HUES6 (cell line): ENCODE results near the gene RNU7-1.

Experiments used
- H3K27ac ChIP-seq: 2 replicates; pipeline ENCODE4 v1.7.0; 2013; ENCODE audit warnings: low read depth, mild to moderate bottlenecking, low read length, inconsistent platforms
- H3K27me3 ChIP-seq: 2 replicates; pipeline ENCODE4 v1.6.1; 2013; ENCODE audit warnings: low read length; ENCODE audit not compliant: control insufficient read depth, insufficient read depth
- H3K36me3 ChIP-seq: 2 replicates; pipeline ENCODE4 v1.6.1; 2013; ENCODE audit warnings: low read length; ENCODE audit not compliant: control insufficient read depth, insufficient read depth
- H3K4me1 ChIP-seq: 2 replicates; pipeline ENCODE4 v1.6.1; 2013; ENCODE audit warnings: low read length; ENCODE audit not compliant: control insufficient read depth, insufficient read depth
- H3K4me3 ChIP-seq: 2 replicates; pipeline ENCODE4 v1.5.1; 2013; ENCODE audit warnings: low read depth, low read length
- H3K9ac ChIP-seq: one replicate; pipeline ENCODE4 v1.6.1; 2013; ENCODE audit warnings: mild to moderate bottlenecking, low read length
- H3K9me3 ChIP-seq: 2 replicates; pipeline ENCODE4 v1.6.1; 2013; ENCODE audit warnings: low read depth, low read length; ENCODE audit not compliant: control insufficient read depth, insufficient read depth

The RNU7-1 gene

DNA sequence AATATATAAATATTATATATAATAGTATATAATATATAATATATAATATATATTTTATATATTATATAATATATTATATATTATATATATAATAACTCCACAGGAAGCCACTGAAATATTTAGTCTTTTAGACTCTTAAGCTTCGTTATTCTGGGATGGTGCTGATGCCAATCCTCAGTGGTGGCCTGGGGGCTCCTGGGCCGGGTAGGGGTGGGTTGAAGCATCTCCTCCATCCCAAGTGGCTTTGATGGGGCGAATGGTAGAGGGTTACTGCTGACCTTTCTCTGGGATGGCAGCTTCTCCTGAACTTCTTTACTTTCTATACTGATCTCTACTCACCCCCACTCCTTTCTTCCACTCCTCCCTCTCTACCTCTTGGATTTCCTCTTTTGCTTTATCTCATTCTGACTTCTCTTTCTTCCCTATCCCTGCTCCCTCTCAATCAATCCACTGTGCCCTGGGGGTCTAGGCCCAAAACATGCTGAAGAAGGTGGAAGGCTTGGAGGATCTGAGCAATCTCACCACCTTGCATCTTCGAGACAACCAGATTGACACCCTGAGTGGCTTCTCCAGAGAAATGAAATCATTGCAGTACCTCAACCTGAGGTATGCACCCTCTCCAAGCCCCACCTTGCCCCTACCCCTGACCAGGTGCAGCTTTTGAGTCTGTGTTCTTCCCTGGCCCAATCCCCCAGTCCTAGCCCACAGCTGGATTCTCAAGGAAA is 34.0 kb upstream of the RNU7-1 start:
- H3K36me3 ChIP-seq = no peaks in the 10 kb centered on the region
- H3K9ac ChIP-seq = no peak overlapping the region
- peaks cover 21% of the 10 kb centered on the region for H3K4me1 ChIP-seq
- no peak overlapping the region for H3K27ac ChIP-seq
- no peak overlapping the region for H3K4me3 ChIP-seq
- H3K9me3 ChIP-seq = no peaks in the 10 kb centered on the region
- H3K27me3 ChIP-seq = peaks cover 13% of the 10 kb centered on the region; the same call in 1 of the 2 replicates

- Histone ChIP-seq H3K4me1 (peaks cover 38% of the 10 kb centered on the region), H3K4me3 (no peak overlapping the region), H3K9me3 (no peaks in the 10 kb centered on the region), H3K9ac (no peak overlapping the region), H3K27ac (no peak overlapping the region), H3K36me3 (peaks cover 13% of the 10 kb centered on the region), H3K27me3 (peaks cover 9% of the 10 kb centered on the region; the same call in 1 of the 2 replicates)
These were observed 31.3 kb upstream of the RNU7-1 start for GRCh38 chr12:6912164-6912935.

DNA sequence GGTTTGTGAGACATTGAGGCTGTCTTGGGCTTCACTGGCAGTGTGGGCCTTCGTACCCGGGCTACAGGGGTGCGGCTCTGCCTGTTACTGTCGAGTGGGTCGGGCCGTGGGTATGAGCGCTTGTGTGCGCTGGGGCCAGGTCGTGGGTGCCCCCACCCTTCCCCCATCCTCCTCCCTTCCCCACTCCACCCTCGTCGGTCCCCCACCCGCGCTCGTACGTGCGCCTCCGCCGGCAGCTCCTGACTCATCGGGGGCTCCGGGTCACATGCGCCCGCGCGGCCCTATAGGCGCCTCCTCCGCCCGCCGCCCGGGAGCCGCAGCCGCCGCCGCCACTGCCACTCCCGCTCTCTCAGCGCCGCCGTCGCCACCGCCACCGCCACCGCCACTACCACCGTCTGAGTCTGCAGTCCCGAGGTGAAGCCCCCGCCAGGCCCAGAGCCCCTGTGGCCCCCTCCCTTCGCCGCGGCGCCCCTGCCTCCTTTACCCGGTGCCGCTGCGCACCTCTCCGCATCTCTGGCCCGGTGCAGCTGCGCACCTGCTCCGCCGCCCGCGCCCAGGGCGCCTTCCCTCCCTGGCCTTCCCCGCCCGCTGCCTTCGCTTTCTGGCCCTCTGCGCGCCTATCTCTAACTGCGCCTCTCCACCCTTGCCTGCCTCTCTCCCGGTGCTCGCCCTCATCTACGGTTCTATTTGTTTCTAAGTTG is 29.2 kb upstream of the RNU7-1 start, which contains the start of gene ENO2:
Gene ENO2 (plus strand): TSS at position 335 of the 701 bp plus-strand sequence. CDS start 1,253 bp downstream, outside the sequence.
- H3K27ac ChIP-seq = peak within 1 kb of the TSS; percentile 35; the same call in 1 of the 2 replicates
- H3K4me3 ChIP-seq = peak within 1 kb of the TSS; percentile 68
- peak within 1 kb of the TSS; percentile 59 for H3K9ac ChIP-seq
- peaks cover 25% of the 10 kb centered on the region for H3K36me3 ChIP-seq
- H3K4me1 ChIP-seq = peaks cover 38% of the 10 kb centered on the region
- H3K27me3 ChIP-seq = peaks cover 8% of the 10 kb centered on the region; the same call in 1 of the 2 replicates
- H3K9me3 ChIP-seq = no peaks in the 10 kb centered on the region

DNA sequence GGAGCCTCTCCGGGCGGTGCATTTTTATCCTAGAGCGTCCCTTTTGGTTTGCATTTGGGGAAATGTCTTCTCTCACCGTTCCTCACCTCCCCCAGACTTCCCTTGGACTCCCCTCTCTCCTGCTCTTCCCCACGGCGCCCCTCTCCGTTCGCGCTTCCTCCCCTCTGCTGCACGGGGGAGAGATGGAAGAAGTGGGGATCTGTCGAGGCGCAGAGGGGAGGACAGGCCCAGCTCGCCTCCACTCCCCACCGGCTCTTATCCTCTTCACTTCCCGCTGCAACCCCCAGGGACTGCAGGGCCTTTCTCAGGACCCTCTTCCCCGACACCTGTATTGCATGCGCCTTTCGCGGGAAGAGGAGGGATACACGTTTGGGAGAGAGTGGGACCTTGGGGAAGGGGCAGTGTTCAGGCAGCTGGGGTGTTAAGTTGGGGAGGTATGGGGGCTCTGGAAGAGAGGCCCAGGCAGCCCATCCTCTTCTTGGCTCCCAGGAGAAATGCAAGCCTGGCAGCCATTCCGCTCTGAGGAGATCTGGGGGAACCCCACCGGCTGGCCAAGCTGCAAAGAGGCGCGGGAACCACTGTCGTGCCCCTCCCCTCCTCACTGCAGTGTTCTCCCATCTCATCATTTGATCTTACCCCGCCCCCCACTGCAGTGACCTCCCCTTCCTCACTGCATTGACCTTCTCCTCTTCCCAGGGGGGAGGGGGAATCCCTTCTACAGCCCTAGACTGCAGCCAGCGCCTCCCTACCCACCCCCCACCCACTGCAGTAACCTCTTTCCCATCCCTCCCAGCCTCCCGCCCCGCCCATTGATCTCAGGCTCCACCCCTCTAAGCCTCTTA is 28.4 kb upstream of the RNU7-1 start:
- H3K9me3 ChIP-seq = no peaks in the 10 kb centered on the region
- no peak overlapping the region for H3K27ac ChIP-seq
- peak overlapping the region; percentile 68 for H3K4me3 ChIP-seq
- peaks cover 38% of the 10 kb centered on the region for H3K4me1 ChIP-seq
- H3K27me3 ChIP-seq = peaks cover 8% of the 10 kb centered on the region; the same call in 1 of the 2 replicates
- H3K36me3 ChIP-seq = peaks cover 33% of the 10 kb centered on the region
- H3K9ac ChIP-seq = peak overlapping the region; percentile 59

- peaks cover 38% of the 10 kb centered on the region for H3K4me1 ChIP-seq
- no peak overlapping the region for H3K9ac ChIP-seq
- H3K4me3 ChIP-seq = peak overlapping the region; percentile 68
- H3K36me3 ChIP-seq = peaks cover 33% of the 10 kb centered on the region
- H3K27ac ChIP-seq = no peak overlapping the region
- peaks cover 7% of the 10 kb centered on the region; the same call in 1 of the 2 replicates for H3K27me3 ChIP-seq
- H3K9me3 ChIP-seq = no peaks in the 10 kb centered on the region
These were observed 27.8 kb upstream of the RNU7-1 start for GRCh38 chr12:6915789-6916285.

GRCh38 chr12:6916426-6917200 is 27.0 kb upstream of the RNU7-1 start:
- H3K27ac ChIP-seq = no peak overlapping the region
- peak overlapping the region; percentile 68; the same call in 1 of the 2 replicates for H3K4me3 ChIP-seq
- peaks cover 38% of the 10 kb centered on the region for H3K4me1 ChIP-seq
- H3K9me3 ChIP-seq = no peaks in the 10 kb centered on the region
- H3K9ac ChIP-seq = peak overlapping the region; percentile 9
- H3K36me3 ChIP-seq = peaks cover 40% of the 10 kb centered on the region
- peaks cover 4% of the 10 kb centered on the region; the same call in 1 of the 2 replicates for H3K27me3 ChIP-seq

GRCh38 chr12:6917491-6918231 is 26.0 kb upstream of the RNU7-1 start:
- H3K4me1 ChIP-seq = peaks cover 37% of the 10 kb centered on the region
- H3K36me3 ChIP-seq = peaks cover 50% of the 10 kb centered on the region
- no peak overlapping the region for H3K9ac ChIP-seq
- H3K9me3 ChIP-seq = no peaks in the 10 kb centered on the region
- H3K27me3 ChIP-seq = peaks cover 4% of the 10 kb centered on the region; the same call in 1 of the 2 replicates
- no peak overlapping the region for H3K27ac ChIP-seq
- no peak overlapping the region for H3K4me3 ChIP-seq

- Histone ChIP-seq H3K4me1 (peaks cover 24% of the 10 kb centered on the region), H3K9ac (no peak overlapping the region), H3K9me3 (no peaks in the 10 kb centered on the region), H3K36me3 (peaks cover 61% of the 10 kb centered on the region), H3K4me3 (no peak overlapping the region), H3K27ac (no peak overlapping the region), H3K27me3 (peaks cover 4% of the 10 kb centered on the region; the same call in 1 of the 2 replicates)
These were observed 24.0 kb upstream of the RNU7-1 start for GRCh38 chr12:6919588-6919987.

- no peaks in the 10 kb centered on the region for H3K27me3 ChIP-seq
- no peaks in the 10 kb centered on the region for H3K9me3 ChIP-seq
- peaks cover 28% of the 10 kb centered on the region for H3K4me1 ChIP-seq
- no peak overlapping the region for H3K27ac ChIP-seq
- H3K9ac ChIP-seq = no peak overlapping the region
- H3K36me3 ChIP-seq = peaks cover 56% of the 10 kb centered on the region
- no peak overlapping the region for H3K4me3 ChIP-seq
These were observed 22.1 kb upstream of the RNU7-1 start for GRCh38 chr12:6921539-6921938.
